ENCODE measurements around the gene GZMA. TPM values are rescaled to one million over a fixed set of nuclear protein-coding genes. Genes with fewer than 3 reads are reported as not detected.

Gene GZMA
- total RNA-seq, 3 donors from 2014 or later, result 1.0 to 1.6 TPM; not detected in 1

- H3K9me3 ChIP-seq, result no peaks in the 10 kb centered on the region
- H3K27me3 ChIP-seq, result no peaks in the 10 kb centered on the region
- intact Hi-C loops (cut with DNase I; ENCODE audit: low total_unique reads), result no loop called here
- no peaks in the 10 kb centered on the region for H3K4me1 ChIP-seq
- no peak overlapping the region for H3K4me3 ChIP-seq
- no peak overlapping the region for H3K27ac ChIP-seq
- no peaks in the 10 kb centered on the region for H3K36me3 ChIP-seq
- DNase-seq (ENCODE audit: low spot score in 2 of 2), result no peak
- TF ChIP-seq CTCF (IDR thresholded peaks at IDR 0.05), result no peak
- TF ChIP-seq POLR2A (IDR thresholded peaks at IDR 0.05), result no peak
- no peak for TF ChIP-seq POLR2AphosphoS5 (IDR thresholded peaks at IDR 0.05)
Measured at GRCh38 chr5:55064523-55064922, 37.9 kb upstream of the GZMA start.

GRCh38 chr5:55066277-55066676 lies 36.2 kb upstream of the GZMA start:
- H3K9me3 ChIP-seq, result no peaks in the 10 kb centered on the region
- no peak overlapping the region for H3K4me3 ChIP-seq
- no peaks in the 10 kb centered on the region for H3K27me3 ChIP-seq
- no peak for DNase-seq (ENCODE audit: low spot score in 2 of 2)
- H3K4me1 ChIP-seq, result no peaks in the 10 kb centered on the region
- no peak for TF ChIP-seq POLR2A (IDR thresholded peaks at IDR 0.05)
- no peak for TF ChIP-seq POLR2AphosphoS5 (IDR thresholded peaks at IDR 0.05)
- TF ChIP-seq CTCF (IDR thresholded peaks at IDR 0.05), result no peak
- intact Hi-C loops (cut with DNase I; ENCODE audit: low total_unique reads), result no loop called here
- no peaks in the 10 kb centered on the region for H3K36me3 ChIP-seq
- H3K27ac ChIP-seq, result no peak overlapping the region

GRCh38 chr5:55070968-55071367 lies 31.5 kb upstream of the GZMA start:
- no peak for TF ChIP-seq CTCF (IDR thresholded peaks at IDR 0.05)
- no peak for TF ChIP-seq POLR2AphosphoS5 (IDR thresholded peaks at IDR 0.05)
- no peak for TF ChIP-seq POLR2A (IDR thresholded peaks at IDR 0.05)
- H3K27me3 ChIP-seq, result no peaks in the 10 kb centered on the region
- no peaks in the 10 kb centered on the region for H3K4me1 ChIP-seq
- H3K36me3 ChIP-seq, result no peaks in the 10 kb centered on the region
- no peak for DNase-seq (ENCODE audit: low spot score in 2 of 2)
- intact Hi-C loops (cut with DNase I; ENCODE audit: low total_unique reads), result no loop called here
- no peaks in the 10 kb centered on the region for H3K9me3 ChIP-seq
- H3K27ac ChIP-seq, result no peak overlapping the region
- H3K4me3 ChIP-seq, result no peak overlapping the region

GRCh38 chr5:55071413-55071812 lies 31.0 kb upstream of the GZMA start:
- Histone ChIP-seq H3K4me3 (no peak overlapping the region), H3K9me3 (no peaks in the 10 kb centered on the region), H3K27me3 (no peaks in the 10 kb centered on the region), H3K27ac (no peak overlapping the region), H3K4me1 (no peaks in the 10 kb centered on the region), H3K36me3 (no peaks in the 10 kb centered on the region)
- no peak for DNase-seq (ENCODE audit: low spot score in 2 of 2)
- intact Hi-C loops (cut with DNase I; ENCODE audit: low total_unique reads), result no loop called here
- TF ChIP-seq CTCF (IDR thresholded peaks at IDR 0.05), result no peak
- no peak for TF ChIP-seq POLR2AphosphoS5 (IDR thresholded peaks at IDR 0.05)
- no peak for TF ChIP-seq POLR2A (IDR thresholded peaks at IDR 0.05)

GRCh38 chr5:55072666-55073065 lies 29.8 kb upstream of the GZMA start:
- no peak for TF ChIP-seq POLR2A (IDR thresholded peaks at IDR 0.05)
- Histone ChIP-seq H3K4me3 (no peak overlapping the region), H3K27me3 (no peaks in the 10 kb centered on the region), H3K9me3 (no peaks in the 10 kb centered on the region), H3K36me3 (no peaks in the 10 kb centered on the region), H3K27ac (no peak overlapping the region), H3K4me1 (no peaks in the 10 kb centered on the region)
- intact Hi-C loops (cut with DNase I; ENCODE audit: low total_unique reads), result no loop called here
- DNase-seq (ENCODE audit: low spot score in 2 of 2), result no peak

- intact Hi-C loops (cut with DNase I; ENCODE audit: low total_unique reads), result no loop called here
- Histone ChIP-seq H3K36me3 (no peaks in the 10 kb centered on the region), H3K4me3 (no peak overlapping the region), H3K27me3 (no peaks in the 10 kb centered on the region), H3K4me1 (no peaks in the 10 kb centered on the region), H3K9me3 (no peaks in the 10 kb centered on the region), H3K27ac (no peak overlapping the region)
- TF ChIP-seq CTCF (IDR thresholded peaks at IDR 0.05) (no peak), POLR2AphosphoS5 (IDR thresholded peaks at IDR 0.05) (no peak), POLR2A (IDR thresholded peaks at IDR 0.05) (no peak)
- DNase-seq (ENCODE audit: low spot score in 2 of 2), result no peak
Measured at GRCh38 chr5:55073211-55073610, 29.2 kb upstream of the GZMA start.
